ENCODE results near the gene HMGN2.

DNA sequence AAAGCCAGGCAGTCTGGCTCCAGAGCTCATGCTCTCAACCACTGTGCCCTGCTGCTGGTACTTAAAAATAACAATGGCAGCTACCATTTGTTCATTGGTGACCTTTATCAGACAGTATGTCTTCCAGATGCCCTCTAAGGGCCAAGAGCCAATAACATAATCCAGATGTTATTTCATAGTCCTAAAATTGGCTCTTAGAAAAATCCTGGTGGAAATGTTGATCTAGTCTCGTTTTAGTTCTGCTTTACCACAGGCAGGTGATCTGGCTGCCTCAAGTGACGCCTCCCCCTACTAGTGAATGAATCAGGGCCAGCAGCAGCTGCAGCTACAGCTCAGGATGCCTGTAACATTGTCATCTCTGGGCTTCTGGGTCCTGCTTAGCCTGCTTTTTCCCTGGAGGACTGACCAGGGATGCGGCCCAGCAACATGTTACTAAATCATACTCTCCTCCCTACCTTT, 12.6 kb upstream of the HMGN2 start:
- TF ChIP-seq, protein P1, sequence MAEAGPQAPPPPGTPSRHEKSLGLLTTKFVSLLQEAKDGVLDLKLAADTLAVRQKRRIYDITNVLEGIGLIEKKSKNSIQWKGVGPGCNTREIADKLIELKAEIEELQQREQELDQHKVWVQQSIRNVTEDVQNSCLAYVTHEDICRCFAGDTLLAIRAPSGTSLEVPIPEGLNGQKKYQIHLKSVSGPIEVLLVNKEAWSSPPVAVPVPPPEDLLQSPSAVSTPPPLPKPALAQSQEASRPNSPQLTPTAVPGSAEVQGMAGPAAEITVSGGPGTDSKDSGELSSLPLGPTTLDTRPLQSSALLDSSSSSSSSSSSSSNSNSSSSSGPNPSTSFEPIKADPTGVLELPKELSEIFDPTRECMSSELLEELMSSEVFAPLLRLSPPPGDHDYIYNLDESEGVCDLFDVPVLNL (CRISPR knock-in tag; IDR thresholded peaks at IDR 0.05; ENCODE audit: borderline replicate concordance, low read depth): no peak
- TF ChIP-seq, protein P2, sequence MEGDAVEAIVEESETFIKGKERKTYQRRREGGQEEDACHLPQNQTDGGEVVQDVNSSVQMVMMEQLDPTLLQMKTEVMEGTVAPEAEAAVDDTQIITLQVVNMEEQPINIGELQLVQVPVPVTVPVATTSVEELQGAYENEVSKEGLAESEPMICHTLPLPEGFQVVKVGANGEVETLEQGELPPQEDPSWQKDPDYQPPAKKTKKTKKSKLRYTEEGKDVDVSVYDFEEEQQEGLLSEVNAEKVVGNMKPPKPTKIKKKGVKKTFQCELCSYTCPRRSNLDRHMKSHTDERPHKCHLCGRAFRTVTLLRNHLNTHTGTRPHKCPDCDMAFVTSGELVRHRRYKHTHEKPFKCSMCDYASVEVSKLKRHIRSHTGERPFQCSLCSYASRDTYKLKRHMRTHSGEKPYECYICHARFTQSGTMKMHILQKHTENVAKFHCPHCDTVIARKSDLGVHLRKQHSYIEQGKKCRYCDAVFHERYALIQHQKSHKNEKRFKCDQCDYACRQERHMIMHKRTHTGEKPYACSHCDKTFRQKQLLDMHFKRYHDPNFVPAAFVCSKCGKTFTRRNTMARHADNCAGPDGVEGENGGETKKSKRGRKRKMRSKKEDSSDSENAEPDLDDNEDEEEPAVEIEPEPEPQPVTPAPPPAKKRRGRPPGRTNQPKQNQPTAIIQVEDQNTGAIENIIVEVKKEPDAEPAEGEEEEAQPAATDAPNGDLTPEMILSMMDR (IDR thresholded peaks at IDR 0.05): no peak
- TF ChIP-seq ETV6 (CRISPR knock-in tag; IDR thresholded peaks at IDR 0.05) (no peak), KAT7 (CRISPR knock-in tag; IDR thresholded peaks at IDR 0.05; ENCODE audit: borderline replicate concordance) (no peak), ZNF281 (CRISPR knock-in tag; IDR thresholded peaks at IDR 0.05) (no peak), ATF1 (CRISPR knock-in tag; IDR thresholded peaks at IDR 0.05) (no peak), ZNF396 (CRISPR knock-in tag; IDR thresholded peaks at IDR 0.05; ENCODE audit: borderline replicate concordance) (no peak)

Measured in WTC11 (cell line).